ENCODE data around the gene ABHD10.
A peak's percentile ranks its signal among the peaks of the same experiment; 100 is the strongest.

Gene ABHD10

GRCh38 chr3:112000966-112001365 is 22.1 kb downstream of the ABHD10 start:
- DNase-seq (ENCODE audit: low read depth in 3 of 3): no peak

DNA sequence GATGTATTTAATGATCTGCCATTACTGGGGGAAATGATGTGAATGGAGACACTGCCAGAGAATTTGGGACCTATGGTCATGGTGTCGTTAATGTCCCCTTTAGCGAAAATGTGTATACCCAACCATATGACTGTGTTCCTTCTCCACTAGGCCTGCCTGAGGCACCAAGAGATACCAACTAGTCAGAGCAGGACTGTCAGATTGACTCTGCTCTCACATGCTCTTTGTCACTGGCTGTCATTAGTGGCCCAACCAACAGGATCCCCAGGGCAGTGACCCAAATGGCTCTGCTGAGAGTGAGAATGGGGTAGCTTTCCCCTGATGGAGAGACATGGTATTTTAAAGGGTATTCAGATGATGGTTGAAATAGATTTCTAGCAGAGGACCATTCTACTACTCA is 22.7 kb downstream of the ABHD10 start:
- no peak for DNase-seq (ENCODE audit: low read depth in 3 of 3)

GRCh38 chr3:112002096-112002971 is 23.5 kb downstream of the ABHD10 start:
- peak in 1 of 3 donors; percentile 29 for DNase-seq (ENCODE audit: low read depth in 3 of 3)

GRCh38 chr3:112003321-112004080 is 24.7 kb downstream of the ABHD10 start:
- DNase-seq (ENCODE audit: low read depth in 3 of 3): no peak

DNA sequence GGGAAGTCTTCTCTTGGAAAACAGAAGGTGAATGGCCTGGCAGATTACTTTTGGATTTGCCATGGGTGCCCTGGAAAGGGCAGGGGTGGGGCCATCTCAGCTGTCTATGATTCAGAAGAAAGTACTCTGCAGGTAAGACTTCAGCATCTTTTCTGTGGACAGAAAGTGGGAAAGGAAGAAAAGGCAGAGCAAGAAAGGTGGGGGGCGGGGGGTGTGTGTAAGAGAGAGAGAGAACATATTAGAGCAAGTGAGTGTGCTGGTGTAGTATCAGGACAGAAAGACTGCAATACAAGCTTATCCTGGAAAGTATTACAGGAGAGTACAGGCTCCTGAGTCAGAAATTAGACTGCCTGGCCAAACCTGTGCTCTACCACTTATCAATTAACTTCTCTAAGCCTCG is 25.4 kb downstream of the ABHD10 start:
- DNase-seq (ENCODE audit: low read depth in 3 of 3): no peak

GRCh38 chr3:112004669-112005068 is 25.8 kb downstream of the ABHD10 start:
- DNase-seq (ENCODE audit: low read depth in 3 of 3): no peak

GRCh38 chr3:112005091-112005672 is 26.4 kb downstream of the ABHD10 start:
- DNase-seq (ENCODE audit: low read depth in 3 of 3): no peak

GRCh38 chr3:112007633-112008032 is 28.8 kb downstream of the ABHD10 start:
- DNase-seq (ENCODE audit: low read depth in 3 of 3): no peak

DNA sequence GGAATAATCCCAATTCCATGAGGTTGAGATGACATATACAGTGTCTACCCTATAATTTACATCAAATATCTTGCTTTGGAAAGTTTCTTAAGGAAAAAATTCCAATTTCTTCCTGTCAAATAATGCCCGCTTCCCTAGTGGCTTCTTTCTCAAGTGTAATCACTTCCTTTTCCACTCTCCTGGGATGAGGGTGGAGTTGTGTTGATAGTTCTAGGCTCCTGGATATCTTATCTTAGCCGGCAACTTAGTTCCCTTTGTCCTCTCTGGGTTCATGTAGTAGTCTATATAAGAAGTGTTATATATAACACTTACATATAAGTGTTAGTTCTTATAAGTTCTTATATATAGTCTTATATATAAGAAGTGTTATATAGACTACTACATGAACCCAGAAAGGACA is 30.8 kb downstream of the ABHD10 start:
- no peak for DNase-seq (ENCODE audit: low read depth in 3 of 3)

- no peak for DNase-seq (ENCODE audit: low read depth in 3 of 3)
These were observed 31.8 kb downstream of the ABHD10 start for GRCh38 chr3:112010636-112011035.

DNA sequence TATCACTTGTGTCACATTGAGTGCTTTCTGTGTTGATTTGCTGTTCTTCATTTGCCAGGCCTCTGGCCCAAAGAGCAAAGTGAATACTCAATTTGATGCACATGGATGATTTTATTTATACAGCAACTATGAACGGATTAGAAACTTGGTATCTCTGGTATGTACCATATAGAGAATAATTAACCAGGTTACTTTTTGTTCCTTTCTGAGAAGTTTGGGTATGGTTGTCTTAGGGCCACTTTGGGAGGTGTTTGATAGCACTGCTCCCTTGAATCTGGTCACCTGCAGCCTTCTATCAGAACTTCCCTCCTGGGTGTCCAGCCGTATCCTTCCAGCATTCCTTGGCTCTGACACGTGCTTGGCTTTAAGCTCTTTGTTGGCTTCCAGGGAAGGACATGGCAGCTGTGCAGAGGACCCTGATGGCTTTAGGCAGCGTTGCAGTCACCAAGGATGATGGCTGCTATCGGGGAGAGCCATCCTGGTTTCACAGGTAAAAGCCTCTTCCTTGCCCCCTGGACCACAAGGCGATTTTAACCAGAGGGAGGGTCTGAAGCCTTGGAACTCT is 32.6 kb downstream of the ABHD10 start:
- DNase-seq (ENCODE audit: low read depth in 3 of 3): no peak

DNA sequence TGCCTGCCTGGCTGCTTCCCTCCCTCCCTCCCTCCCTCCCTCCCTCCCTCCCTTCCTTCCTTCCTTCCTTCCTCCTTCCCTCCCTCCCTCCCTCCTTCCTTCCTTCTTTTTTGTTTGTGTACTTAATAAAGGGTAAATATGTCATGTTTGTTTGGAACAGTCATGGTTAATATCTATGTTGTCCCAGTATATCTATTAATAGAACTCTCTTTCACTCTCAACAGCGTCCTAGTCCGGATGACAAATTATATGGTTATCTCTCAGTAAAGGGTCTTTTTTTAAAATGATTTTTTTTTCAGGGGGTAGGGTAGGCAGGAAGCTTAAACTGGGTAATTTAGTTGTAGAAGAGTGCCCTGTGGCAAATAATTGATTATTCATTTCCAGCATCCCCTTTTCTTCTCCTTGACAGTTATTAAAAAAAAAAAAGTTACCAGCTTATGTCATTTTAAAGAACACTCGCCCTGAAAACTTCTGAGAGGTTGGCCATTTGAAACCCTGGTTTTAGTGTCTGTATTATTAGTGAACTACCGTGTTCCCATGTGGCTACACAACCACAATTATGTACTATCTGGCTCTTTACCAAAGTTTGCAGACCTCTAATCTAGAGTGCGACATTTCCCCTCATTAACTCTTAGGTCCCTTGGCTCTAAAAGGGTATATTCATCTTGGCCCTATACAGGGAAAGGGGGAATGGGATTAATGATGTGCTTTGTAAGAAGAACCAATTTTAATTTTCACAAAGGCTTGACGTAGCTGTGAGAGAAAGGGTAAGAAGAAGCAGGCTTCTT is 33.6 kb downstream of the ABHD10 start:
- DNase-seq (ENCODE audit: low read depth in 3 of 3): no peak

DNA sequence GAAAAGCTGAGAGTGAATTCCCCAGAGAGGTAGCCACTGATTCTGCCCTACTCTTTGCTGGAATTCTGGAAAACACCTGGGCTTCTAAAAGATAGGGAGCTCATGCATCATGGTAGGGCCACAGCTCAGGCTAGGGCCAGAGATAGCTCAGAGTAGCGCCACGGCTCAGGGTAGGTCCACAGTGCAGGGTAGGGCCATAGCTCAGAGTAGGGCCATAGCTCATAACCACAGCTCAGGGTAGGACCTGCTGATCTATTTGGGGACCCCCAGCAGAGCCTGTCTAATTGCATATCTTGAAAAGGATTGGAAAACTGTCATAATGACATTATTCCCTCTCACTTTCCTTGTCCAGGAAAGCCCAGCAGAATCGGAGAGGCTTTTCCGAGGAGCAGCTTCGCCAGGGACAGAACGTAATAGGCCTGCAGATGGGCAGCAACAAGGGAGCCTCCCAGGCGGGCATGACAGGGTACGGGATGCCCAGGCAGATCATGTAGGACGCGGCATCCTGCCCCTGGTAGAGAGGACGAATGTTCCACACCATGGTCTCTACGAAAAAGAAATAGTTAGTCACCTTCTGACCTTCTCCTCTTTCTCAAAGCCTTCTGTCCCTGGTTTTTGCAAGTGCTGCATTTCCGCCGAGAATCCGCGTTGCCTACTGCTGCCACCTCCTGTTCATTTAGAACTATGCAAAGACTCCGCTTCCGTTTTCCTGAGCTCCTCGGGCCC is 34.4 kb downstream of the ABHD10 start:
- peak in 2 of 3 donors; percentile 26 to 56 for DNase-seq (ENCODE audit: low read depth in 3 of 3)

- no peak for DNase-seq (ENCODE audit: low read depth in 3 of 3)
These were observed 34.9 kb downstream of the ABHD10 start for GRCh38 chr3:112013784-112014143.

- DNase-seq (ENCODE audit: low read depth in 3 of 3): no peak
These were observed 38.3 kb downstream of the ABHD10 start for GRCh38 chr3:112017091-112017490.

DNA sequence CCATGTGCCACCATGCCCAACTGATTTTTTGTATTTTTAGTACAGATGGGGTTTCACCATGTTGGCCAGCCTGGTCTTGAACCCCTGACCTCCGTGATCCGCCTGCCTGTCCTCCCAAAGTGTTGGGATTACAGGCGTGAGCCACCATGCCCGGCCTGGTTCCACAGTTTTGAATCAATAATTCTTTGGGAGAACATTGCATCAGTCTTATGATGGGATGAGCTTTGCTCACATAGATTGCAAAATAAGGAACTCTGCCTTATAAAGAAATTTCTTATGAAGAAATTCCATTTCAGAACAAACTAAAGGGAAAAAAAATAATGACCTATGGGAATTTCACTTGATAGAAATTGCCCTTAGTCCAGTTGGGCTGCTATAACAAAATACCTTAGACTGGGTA is 39.9 kb downstream of the ABHD10 start:
- DNase-seq (ENCODE audit: low read depth in 3 of 3): no peak

GRCh38 chr3:112019716-112020115 is 40.9 kb downstream of the ABHD10 start:
- DNase-seq (ENCODE audit: low read depth in 3 of 3): no peak

- DNase-seq (ENCODE audit: low read depth in 3 of 3): no peak
These were observed 41.9 kb downstream of the ABHD10 start for GRCh38 chr3:112020674-112021085.

DNA sequence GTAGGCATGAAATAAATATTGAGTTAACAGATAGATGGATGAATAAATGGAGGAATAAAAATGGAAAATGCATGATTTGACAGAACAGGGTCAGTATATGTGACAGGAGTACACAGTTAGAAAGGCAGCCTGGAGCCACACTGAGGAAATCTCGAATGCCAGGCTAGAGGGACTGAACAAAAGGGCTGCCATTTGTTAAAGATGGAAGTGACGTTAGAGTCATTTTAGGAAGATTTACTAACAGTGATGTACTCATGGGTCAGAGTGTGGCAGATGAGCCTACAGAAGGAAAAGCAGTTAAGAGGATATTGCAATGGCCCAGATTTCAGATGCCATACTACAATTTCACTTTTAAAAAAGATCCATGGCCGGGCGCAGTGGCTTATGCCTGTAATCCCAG is 48.3 kb downstream of the ABHD10 start:
- DNase-seq (ENCODE audit: low read depth in 3 of 3): no peak

DNA sequence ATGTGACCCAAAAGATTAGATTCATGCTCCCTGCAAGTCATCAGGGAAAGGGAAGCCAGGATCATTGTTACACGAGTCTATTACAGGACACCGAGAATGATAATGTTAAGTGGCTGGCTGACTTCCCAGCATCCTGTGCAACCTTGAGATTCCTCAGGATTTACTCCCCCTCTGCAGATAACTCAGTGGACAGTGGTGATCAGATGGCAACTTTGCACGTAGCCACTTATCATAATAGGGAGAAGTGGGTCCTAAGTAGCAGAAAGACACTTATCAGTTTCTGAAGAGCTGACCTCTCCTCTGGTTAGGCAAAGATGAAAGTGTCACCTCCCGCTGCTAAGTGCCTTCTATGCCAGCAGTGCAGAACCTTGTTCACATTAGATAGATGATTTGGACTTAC is 49.0 kb downstream of the ABHD10 start:
- DNase-seq (ENCODE audit: low read depth in 3 of 3): no peak

- no peak for DNase-seq (ENCODE audit: low read depth in 3 of 3)
These were observed 52.1 kb downstream of the ABHD10 start for GRCh38 chr3:112030901-112031300.

Data from stimulated activated CD4-positive, alpha-beta T cell treated with anti-CD3 and anti-CD28 coated beads, TNF-alpha, amount 100 ng/mL, for 48 hours (primary cell).